Measurements from ENCODE around the gene PPA2.

DNA sequence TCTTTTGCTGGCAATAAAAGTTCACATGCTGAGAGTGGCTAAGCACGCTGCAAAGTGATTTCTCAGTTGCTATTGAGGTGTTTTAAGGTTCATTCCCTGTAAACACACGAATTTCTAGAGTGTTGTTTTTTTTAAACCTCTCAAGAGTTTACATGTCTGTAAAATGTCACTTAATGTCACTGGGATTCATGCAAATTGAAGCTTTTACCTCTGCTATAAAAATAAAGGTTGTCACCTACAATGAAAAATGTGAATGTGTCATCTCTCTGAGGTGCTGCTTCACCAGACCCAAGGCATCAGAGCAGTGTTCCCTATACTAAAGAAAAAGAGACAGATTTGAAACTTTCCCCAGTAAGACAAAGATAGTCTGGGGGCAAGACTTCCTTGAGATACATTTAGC, 127.0 kb downstream of the PPA2 start:
- TF ChIP-seq, protein P1, sequence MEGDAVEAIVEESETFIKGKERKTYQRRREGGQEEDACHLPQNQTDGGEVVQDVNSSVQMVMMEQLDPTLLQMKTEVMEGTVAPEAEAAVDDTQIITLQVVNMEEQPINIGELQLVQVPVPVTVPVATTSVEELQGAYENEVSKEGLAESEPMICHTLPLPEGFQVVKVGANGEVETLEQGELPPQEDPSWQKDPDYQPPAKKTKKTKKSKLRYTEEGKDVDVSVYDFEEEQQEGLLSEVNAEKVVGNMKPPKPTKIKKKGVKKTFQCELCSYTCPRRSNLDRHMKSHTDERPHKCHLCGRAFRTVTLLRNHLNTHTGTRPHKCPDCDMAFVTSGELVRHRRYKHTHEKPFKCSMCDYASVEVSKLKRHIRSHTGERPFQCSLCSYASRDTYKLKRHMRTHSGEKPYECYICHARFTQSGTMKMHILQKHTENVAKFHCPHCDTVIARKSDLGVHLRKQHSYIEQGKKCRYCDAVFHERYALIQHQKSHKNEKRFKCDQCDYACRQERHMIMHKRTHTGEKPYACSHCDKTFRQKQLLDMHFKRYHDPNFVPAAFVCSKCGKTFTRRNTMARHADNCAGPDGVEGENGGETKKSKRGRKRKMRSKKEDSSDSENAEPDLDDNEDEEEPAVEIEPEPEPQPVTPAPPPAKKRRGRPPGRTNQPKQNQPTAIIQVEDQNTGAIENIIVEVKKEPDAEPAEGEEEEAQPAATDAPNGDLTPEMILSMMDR (IDR thresholded peaks at IDR 0.05), result no peak
- TF ChIP-seq EP300 (IDR thresholded peaks at IDR 0.05), result no peak
- TF ChIP-seq POLR2A (IDR thresholded peaks at IDR 0.05), result no peak

Measured in upper lobe of left lung (tissue), 4 donors.